ENCODE measurements around the gene IFITM2. TPM values are rescaled to one million over a fixed set of nuclear protein-coding genes. Genes with fewer than 3 reads are reported as not detected.

The IFITM2 gene
- total RNA-seq, 1 donor from 2014 or later: 112 TPM

DNA sequence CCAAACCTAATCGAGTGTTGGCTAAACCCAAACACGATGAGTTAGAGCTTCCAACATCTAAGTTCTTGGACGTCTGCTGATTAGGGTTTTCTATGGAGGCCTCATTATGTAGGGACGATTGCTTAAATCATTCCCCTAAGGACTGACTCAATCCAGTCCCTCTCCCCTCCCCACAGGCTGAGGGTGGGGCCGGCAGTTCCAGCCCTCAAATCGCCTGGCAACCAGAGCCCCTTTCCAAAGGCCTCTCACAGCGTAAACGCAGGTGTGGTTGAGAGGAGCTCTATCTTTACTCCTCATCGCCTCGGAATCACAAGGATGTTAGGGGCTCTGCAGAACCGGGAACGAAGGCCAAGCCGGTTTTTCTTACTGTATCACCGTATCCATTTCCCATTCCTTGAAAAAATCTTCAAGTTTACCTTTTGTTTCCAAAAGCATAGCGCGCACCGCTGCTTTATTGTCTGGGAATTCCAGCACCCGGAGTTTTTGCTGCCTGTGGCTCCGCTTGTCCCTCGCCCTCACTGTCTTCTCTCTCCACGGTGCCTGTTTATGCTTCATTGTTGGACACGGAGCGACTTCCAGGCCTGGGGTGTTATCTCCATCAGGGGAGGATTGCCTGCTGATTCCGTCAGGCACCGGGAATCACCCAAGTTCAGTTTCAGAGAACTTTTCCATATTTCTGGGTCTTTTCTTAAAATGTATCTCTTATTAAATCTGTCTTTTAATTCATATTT, 26.8 kb downstream of the IFITM2 start:
- TF ChIP-seq, protein P1, sequence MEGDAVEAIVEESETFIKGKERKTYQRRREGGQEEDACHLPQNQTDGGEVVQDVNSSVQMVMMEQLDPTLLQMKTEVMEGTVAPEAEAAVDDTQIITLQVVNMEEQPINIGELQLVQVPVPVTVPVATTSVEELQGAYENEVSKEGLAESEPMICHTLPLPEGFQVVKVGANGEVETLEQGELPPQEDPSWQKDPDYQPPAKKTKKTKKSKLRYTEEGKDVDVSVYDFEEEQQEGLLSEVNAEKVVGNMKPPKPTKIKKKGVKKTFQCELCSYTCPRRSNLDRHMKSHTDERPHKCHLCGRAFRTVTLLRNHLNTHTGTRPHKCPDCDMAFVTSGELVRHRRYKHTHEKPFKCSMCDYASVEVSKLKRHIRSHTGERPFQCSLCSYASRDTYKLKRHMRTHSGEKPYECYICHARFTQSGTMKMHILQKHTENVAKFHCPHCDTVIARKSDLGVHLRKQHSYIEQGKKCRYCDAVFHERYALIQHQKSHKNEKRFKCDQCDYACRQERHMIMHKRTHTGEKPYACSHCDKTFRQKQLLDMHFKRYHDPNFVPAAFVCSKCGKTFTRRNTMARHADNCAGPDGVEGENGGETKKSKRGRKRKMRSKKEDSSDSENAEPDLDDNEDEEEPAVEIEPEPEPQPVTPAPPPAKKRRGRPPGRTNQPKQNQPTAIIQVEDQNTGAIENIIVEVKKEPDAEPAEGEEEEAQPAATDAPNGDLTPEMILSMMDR (IDR thresholded peaks at IDR 0.05): no peak
- intact Hi-C loops (cut with micrococcal nuclease): no loop called here
- Mint-ChIP-seq H3K4me3 (no peak overlapping the region), H3K27me3 (no peaks in the 10 kb centered on the region), H3K4me1 (peaks cover 29% of the 10 kb centered on the region), H3K36me3 (ENCODE audit: low read depth) (no peaks in the 10 kb centered on the region), H3K27ac (no peak overlapping the region), H3K9me3 (no peaks in the 10 kb centered on the region)
- CTCF ChIA-PET: no interaction called here
- ATAC-seq (ENCODE audit: low read depth): no peak
- no peak for DNase-seq
- POLR2A ChIA-PET: interaction anchor here (1.3 kb wide), 1 partner anchor 21 kb away, joined by 4 read pairs; no protein-coding TSS in a partner anchor

DNA sequence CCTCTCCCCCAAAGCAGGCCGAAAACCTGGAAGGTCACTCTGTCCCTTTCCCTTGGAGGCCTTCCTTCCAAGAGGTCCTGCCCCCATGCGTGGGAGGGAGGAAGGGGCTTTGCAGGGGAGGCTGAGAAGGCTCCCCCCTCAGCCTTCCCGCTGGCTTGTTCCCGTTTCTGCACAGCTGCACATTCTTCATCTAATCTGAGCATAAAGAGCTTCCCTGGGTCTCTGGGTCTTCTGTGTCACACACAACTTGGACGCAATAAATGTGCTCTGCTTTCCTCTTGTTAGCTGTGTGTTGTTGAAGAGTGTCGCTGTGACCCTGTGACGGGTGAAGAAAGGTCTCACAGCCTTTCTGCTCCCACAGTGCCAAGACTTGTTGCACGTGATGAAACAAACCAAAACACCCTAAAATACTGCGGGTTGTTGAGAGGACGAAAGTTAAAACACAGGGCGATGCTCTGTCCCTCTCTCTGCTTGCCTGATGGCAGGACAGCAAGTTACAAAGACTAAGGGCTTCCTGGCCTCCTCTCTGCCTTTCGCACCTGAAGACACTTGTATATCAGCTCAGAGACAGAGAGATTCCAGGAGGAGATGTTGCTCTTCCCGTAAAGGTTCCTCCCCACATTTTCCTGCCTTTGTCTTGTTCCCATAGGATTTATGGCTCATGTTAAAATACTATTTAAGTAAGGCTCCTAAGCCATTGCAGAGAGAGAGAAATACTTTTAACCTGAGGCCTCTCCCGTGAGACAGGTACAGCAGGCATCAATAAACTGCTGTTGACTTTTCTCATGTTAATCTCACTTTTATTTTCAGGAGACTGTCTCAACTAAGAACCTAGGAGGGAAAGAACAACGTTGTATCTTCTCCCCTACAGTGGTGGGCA, 28.4 kb downstream of the IFITM2 start:
- Mint-ChIP-seq H3K36me3 (ENCODE audit: low read depth) (no peaks in the 10 kb centered on the region), H3K27me3 (no peaks in the 10 kb centered on the region), H3K4me3 (no peak overlapping the region), H3K9me3 (no peaks in the 10 kb centered on the region), H3K27ac (no peak overlapping the region), H3K4me1 (peaks cover 25% of the 10 kb centered on the region)
- TF ChIP-seq, protein P1 (IDR thresholded peaks at IDR 0.05): no peak
- intact Hi-C loops (cut with micrococcal nuclease): no loop called here
- no peak for ATAC-seq (ENCODE audit: low read depth)
- ChIA-PET CTCF (no interaction called here), POLR2A (interaction anchor here (0.6 kb wide), 1 partner anchor 19 kb away, joined by 4 read pairs; no protein-coding TSS in a partner anchor)
- no peak for DNase-seq

DNA sequence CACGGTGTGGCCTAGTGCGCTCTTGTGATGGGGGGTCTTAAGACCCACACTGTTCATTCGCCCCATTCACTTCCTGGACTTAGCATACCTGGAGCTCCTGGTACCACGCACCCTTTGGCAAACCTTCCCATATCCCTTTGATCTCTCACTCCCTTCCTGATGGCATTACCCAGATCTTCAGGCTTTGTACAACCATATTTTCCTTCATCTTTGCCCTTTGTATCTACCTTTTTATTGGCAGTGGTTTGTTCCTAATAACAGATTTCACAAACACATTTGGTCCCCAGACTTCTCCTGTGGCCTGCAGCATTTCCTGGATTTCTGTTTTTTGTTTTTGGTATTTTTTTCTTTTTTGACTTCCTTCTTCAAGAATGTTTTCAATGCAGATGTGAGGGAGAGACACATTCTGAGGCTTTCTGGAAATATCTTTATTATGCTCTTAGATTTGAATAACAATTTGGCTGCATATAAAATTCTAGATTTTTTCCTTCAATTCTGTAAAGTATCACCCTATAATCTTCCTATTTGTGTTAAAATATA, 29.1 kb downstream of the IFITM2 start:
- Mint-ChIP-seq H3K9me3 (no peaks in the 10 kb centered on the region), H3K27me3 (no peaks in the 10 kb centered on the region), H3K4me1 (peaks cover 25% of the 10 kb centered on the region), H3K36me3 (ENCODE audit: low read depth) (peaks cover 1% of the 10 kb centered on the region), H3K27ac (no peak overlapping the region), H3K4me3 (no peak overlapping the region)
- TF ChIP-seq, protein P1 (IDR thresholded peaks at IDR 0.05): no peak
- ATAC-seq (ENCODE audit: low read depth): no peak
- DNase-seq: no peak
- ChIA-PET POLR2A (interaction anchor here (0.6 kb wide), 1 partner anchor 18 kb away, joined by 4 read pairs; no protein-coding TSS in a partner anchor), CTCF (no interaction called here)
- intact Hi-C loops (cut with micrococcal nuclease): no loop called here

DNA sequence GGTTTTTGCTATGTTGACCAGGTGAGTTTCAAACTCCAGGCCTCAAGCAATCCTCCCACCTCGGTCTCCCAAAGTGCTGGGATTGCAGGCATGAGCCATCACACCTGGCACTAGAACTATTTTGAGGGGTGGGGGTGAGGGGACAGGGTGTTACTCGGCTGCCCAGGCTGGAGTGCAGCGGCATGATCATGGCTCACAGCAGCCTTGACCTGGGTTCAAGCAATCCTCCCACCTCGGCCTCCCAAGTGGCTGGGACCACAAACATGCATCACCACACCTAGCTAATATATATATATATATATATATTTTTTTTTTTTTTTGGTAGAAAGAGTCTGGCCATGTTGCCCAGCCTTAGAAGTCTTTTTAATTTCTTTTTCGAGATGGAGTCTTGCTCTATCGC, 30.1 kb downstream of the IFITM2 start:
- CTCF ChIA-PET: no interaction called here
- DNase-seq (no peak), ATAC-seq (ENCODE audit: low read depth) (no peak)
- no peak overlapping the region for H3K27ac Mint-ChIP-seq
- TF ChIP-seq, protein P1 (IDR thresholded peaks at IDR 0.05): no peak
- H3K4me3 Mint-ChIP-seq: no peak overlapping the region
- H3K4me1 Mint-ChIP-seq: peaks cover 29% of the 10 kb centered on the region
- H3K9me3 Mint-ChIP-seq: no peaks in the 10 kb centered on the region
- H3K36me3 Mint-ChIP-seq (ENCODE audit: low read depth): peaks cover 1% of the 10 kb centered on the region
- POLR2A ChIA-PET: interaction anchor here (1.0 kb wide), 1 partner anchor 11 kb away, joined by 3 read pairs; no protein-coding TSS in a partner anchor
- no peaks in the 10 kb centered on the region for H3K27me3 Mint-ChIP-seq
- intact Hi-C loops (cut with micrococcal nuclease): no loop called here

Measured in activated B cell treated with CpG ODN at 0.5 μM for 24 hours (primary cell).